Naive thymus-derived CD8-positive, alpha-beta T cell (primary cell): ENCODE data around the gene TAF11L7. TPM values are rescaled to one million over a fixed set of nuclear protein-coding genes. Genes with fewer than 3 reads are reported as not detected.
"Not testable (repeated sequence)": the region's sequence is repeated elsewhere in the genome, so short reads cannot be mapped to it uniquely, and the experiment has no call there.

ENCODE experiments used
- ATAC-seq, 2 donors: fragments of 150-1000 bp; cut with Tn5 transposase in 1 of 2; sonication (Bioruptor Pico), chemical (Tn5 transposase) in 1 of 2; 1 replicate in 1 of 2; 2 replicates in 1 of 2; pipeline ENCODE4 v1.10.0; 2021; ENCODE audit warnings: mild to moderate bottlenecking in 2 of 2, moderate library complexity in 2 of 2
- POLR2A ChIA-PET: fragments of 350-600 bp; sonication (Branson Sonifier 250); formaldehyde crosslinking; loops from one replicate; lab custom pipeline; 2021; ENCODE audit warnings: antibody characterized with exemption; lab: Charles Lee
- DNase-seq, 10 donors: peaks; one replicate each; pipeline versions ENCODE4 v3.0.0 to v3.0.0-alpha.2; 2020 to 2022
- H3K27ac Mint-ChIP-seq, 10 donors: one replicate each; pipeline ENCODE4 v1.8.0; 2020 to 2022; ENCODE audit warnings: mild to moderate bottlenecking in 10 of 10, mixed read lengths in 10 of 10, moderate library complexity in 4 of 10, inconsistent platforms in 1 of 10
- H3K27me3 Mint-ChIP-seq, 5 donors: one replicate each; pipeline ENCODE4 v1.8.0; 2021 to 2022; ENCODE audit warnings: mixed read lengths in 5 of 5
- H3K36me3 Mint-ChIP-seq, 3 donors: one replicate each; pipeline ENCODE4 v1.8.0; 2020 to 2022; ENCODE audit warnings: mixed read lengths in 3 of 3, mild to moderate bottlenecking in 2 of 3, inconsistent platforms in 1 of 3
- H3K4me1 Mint-ChIP-seq, 4 donors: one replicate each; pipeline ENCODE4 v1.8.0; 2021 to 2022; ENCODE audit warnings: mixed read lengths in 4 of 4
- H3K4me3 Mint-ChIP-seq, 10 donors: one replicate each; pipeline ENCODE4 v1.8.0; 2020 to 2022; ENCODE audit warnings: mild to moderate bottlenecking in 10 of 10, mixed read lengths in 10 of 10, moderate library complexity in 6 of 10, inconsistent platforms in 1 of 10
- H3K9me3 Mint-ChIP-seq, 9 donors: one replicate each; pipeline ENCODE4 v1.8.0; 2020 to 2022; ENCODE audit warnings: mixed read lengths in 9 of 9, mild to moderate bottlenecking in 3 of 9, inconsistent platforms in 1 of 9, moderate library complexity in 1 of 9
- polyA plus RNA-seq, 3 donors: library from polyadenylated mRNA; unstranded; fragments of 300-500 nt; fragmentation: Illumina TruSeq; gene quantifications; one replicate each; pipeline ENCODE4 v1.2.3, GENCODE V29; 2021
- total RNA-seq, 8 experiments: library from RNA in 2 of 8; stranded (reverse) in 2 of 8; gene quantifications; one replicate each; pipeline ENCODE4 v1.2.3 and lab custom pipeline; 2021 to 2026

Gene TAF11L7
- total and polyA plus RNA-seq, 5 experiments from 2014 or later = not detected

DNA sequence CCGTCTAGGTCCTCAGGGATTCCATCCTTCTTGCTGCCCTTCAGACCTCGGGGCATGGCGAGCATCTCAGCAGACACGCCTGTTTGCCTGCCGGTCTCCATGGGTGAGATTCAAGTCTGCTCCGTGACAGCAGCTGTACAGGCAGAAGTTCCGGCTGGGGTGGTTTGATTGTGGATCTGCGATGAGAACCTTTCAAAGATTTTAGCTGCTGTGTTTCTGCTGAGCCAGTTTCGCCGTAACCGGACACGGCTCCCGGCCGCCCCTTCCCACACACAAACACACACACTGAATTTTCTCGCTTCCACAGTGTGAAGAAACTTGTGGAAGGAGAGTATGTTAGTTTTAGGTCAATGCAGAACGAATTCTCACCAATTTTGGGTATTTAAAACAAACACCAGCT, 5.3 kb upstream of the TAF11L7 start, which contains the start of gene TAF11L8:
Gene TAF11L8, minus strand, starts transcription at position 101 of the 400 bp plus-strand sequence.
- H3K9me3 Mint-ChIP-seq, H3K4me3 Mint-ChIP-seq, H3K4me1 Mint-ChIP-seq, H3K27me3 Mint-ChIP-seq, H3K36me3 Mint-ChIP-seq, DNase-seq, ATAC-seq, POLR2A ChIA-PET, H3K27ac Mint-ChIP-seq: not testable (repeated sequence)

Other genes starting within 250 kb of the TAF11L7 start
- gene TAF11L2, start 87.5 kb downstream of the TAF11L7 start, total RNA-seq = not detected
- gene TAF11L2, start 87.5 kb downstream of the TAF11L7 start, polyA plus RNA-seq = not detected
- not detected for gene TAF11L3, start 67.4 kb downstream of the TAF11L7 start, total RNA-seq
- not detected for gene TAF11L3, start 67.4 kb downstream of the TAF11L7 start, polyA plus RNA-seq
- gene TAF11L4, start 64.0 kb downstream of the TAF11L7 start, total RNA-seq = not detected
- not detected for gene TAF11L4, start 64.0 kb downstream of the TAF11L7 start, polyA plus RNA-seq
- not detected for gene TAF11L5, start 60.5 kb downstream of the TAF11L7 start, total RNA-seq
- gene TAF11L5, start 60.5 kb downstream of the TAF11L7 start, polyA plus RNA-seq = not detected
- not detected for gene TAF11L6, start 57.1 kb downstream of the TAF11L7 start, total RNA-seq
- gene TAF11L6, start 57.1 kb downstream of the TAF11L7 start, polyA plus RNA-seq = not detected
- gene TAF11L8, start 5.2 kb upstream of the TAF11L7 start, total RNA-seq = not detected
- gene TAF11L8, start 5.2 kb upstream of the TAF11L7 start, polyA plus RNA-seq = not detected
- gene TAF11L9, start 8.6 kb upstream of the TAF11L7 start, total RNA-seq = not detected
- not detected for gene TAF11L9, start 8.6 kb upstream of the TAF11L7 start, polyA plus RNA-seq
- not detected for gene TAF11L10, start 12.1 kb upstream of the TAF11L7 start, total RNA-seq
- not detected for gene TAF11L10, start 12.1 kb upstream of the TAF11L7 start, polyA plus RNA-seq
- gene TAF11L11, start 18.4 kb upstream of the TAF11L7 start, total RNA-seq = not detected
- gene TAF11L11, start 18.4 kb upstream of the TAF11L7 start, polyA plus RNA-seq = not detected
- gene TAF11L12, start 24.6 kb upstream of the TAF11L7 start, total RNA-seq = not detected
- not detected for gene TAF11L12, start 24.6 kb upstream of the TAF11L7 start, polyA plus RNA-seq
- gene TAF11L13, start 46.3 kb upstream of the TAF11L7 start, total RNA-seq = not detected
- gene TAF11L13, start 46.3 kb upstream of the TAF11L7 start, polyA plus RNA-seq = not detected
- gene TAF11L14, start 48.7 kb upstream of the TAF11L7 start, total RNA-seq = not detected
- not detected for gene TAF11L14, start 48.7 kb upstream of the TAF11L7 start, polyA plus RNA-seq